GM18870 (cell line): ENCODE data around the gene EHHADH.
A peak's percentile ranks its signal among the peaks of the same experiment; 100 is the strongest.
"Not testable (repeated sequence)": the region's sequence is repeated elsewhere in the genome, so short reads cannot be mapped to it uniquely, and the experiment has no call there.

ENCODE experiments used
- ATAC-seq: cut with Tn5 transposase; IDR thresholded peaks from one replicate; pipeline ENCODE4 v1.9.1; 2021; ENCODE audit warnings: moderate library complexity; ENCODE audit not compliant: unreplicated experiment

The EHHADH gene

DNA sequence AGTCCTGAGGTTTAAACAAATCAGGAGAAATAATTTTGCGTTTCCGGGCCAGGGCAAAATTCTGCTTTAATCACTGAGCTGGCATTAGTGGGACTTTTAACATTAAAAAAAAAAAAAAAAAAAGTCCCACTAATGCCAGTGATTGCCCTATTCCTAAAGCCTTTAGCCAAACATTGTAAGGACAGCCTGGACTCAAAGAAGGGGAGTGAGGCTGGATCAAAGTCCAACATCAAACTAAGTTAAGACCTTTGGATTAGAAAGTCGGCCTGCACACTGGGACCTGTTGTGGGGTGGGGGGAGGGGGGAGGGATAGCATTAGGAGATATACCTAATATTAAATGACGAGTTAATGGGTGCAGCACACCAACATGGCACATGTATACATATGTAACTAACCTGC lies 716 bp downstream of the EHHADH start:
- not testable (repeated sequence) for ATAC-seq

DNA sequence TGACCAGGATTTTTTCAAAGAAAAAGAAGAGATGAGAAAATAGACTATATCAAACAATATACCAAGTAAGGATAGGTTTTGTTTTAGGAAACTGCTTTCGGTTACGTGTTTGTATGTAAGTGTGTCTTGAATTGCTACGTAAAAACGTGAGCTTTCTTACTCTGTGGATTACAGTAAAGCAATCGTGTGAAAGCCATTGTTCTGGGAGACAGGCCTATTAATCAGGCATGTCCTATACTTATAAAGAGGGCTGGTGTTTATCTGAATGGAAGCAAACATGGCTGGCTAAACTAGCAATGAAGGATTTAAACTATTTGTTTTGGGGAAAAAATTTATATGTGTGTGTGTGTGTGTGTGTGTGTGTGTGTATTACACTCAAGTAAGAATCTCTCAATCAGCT lies 2.6 kb downstream of the EHHADH start:
- ATAC-seq, result no peak

DNA sequence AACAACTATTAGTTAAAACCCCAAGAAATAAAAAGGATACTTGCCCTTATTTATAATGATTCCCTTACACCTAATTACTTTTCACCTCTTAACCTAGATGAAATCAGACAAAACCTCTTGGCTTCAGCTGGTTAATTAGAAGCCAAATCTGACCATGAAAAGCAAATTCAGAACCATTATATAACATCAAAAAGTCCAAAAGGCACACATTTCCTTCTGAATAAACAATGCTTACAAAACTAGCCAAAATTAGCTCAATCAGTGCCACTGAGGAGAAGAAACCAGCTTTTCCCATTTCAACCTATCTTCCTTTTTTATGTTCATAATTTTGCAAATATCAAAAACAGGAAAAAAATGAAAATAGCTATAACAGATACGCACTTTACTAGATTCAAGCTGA lies 3.2 kb downstream of the EHHADH start:
- ATAC-seq, result no peak

DNA sequence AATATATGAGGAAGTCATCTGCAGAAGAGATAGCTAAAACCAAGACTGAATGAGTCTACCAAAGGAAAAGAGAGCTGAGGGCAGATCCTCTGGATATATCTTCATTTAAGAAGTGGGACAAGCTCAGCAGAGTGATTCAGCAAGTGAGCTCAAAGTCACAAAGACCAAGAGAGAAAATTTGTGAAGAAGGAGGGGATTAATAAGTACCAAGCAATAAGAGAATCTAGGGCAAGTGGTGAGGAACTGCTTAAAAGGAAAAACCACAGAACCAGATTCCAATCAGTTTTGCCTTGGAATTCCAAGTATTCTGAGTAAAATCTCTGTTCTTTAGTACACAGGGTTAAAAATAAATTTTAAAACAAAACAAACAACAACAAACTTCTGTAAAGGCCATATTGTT lies 3.6 kb downstream of the EHHADH start:
- ATAC-seq, result no peak

DNA sequence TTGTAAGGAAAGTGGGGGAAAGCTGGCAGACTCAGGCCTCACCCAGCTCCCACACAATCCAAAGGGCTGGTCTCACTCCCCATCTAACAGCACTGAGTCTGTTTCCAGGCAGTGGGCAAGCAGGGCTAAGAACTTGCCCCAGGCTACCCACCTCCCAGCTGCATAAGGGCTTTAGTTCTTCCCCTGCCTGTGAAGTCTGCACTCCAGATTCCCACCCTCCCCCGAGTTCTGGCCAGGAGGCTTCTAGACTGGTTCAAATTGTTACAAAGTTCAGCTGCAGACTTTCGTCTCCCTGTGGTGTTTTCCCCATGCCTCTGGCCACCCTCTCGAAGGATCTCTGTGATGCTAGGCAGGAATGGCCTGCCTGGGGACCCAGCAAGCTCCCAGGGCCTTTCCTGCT lies 11.2 kb downstream of the EHHADH start:
- ATAC-seq, result no peak

DNA sequence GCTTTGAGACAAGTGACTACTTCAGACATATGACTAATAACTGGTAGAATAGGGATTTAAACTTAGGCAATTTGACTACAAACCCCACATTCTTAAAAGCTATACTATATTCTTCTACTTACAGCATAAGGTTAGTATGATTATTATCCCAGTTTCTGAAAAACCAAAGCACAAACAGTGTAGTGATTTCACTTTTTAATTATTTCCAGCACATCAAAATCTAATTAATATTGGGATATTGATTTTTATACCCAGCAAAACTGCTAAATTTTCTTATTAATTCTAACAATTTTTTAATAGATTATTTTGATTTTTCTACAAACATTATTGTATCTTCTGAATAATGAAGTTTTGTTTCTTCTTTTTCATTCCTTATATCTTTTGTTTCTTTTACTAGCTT lies 16.9 kb downstream of the EHHADH start:
- ATAC-seq, result no peak

DNA sequence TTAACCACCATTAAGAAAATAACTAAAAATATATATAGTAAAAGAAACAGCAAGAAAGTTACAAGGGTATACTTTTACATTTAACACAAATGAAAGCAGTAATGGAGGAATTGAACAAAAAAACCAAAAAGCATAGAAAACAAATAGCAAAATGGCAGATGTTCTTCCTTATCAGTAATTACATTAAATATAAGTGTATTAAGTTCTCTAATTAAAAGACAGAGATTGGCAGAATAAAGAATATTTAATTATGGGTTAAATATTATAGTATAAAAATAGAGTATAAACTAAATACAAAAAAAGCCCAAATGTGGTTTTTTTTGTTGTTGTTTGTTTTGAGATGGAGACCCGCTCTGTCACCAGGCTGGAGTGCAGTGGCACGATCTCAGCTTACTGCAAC lies 20.5 kb downstream of the EHHADH start:
- ATAC-seq, result no peak

DNA sequence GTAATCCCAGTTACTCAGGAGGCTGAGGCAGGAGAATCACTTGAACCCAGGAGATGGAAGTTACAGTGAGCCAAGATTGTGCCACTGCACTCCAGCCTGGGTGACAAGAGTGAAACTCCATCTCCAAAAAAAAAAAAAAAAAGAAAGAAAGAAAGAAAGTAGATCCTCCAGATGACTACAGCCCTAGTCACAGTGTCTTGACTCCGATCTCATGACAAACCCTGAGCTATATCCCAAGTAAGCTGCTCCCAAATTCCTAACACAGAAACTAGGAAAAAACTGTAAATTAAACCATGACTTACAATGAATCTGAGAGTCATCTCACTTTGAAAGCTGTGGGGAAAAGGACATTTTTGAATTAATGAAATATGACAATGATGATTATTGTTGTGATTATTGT lies 27.3 kb downstream of the EHHADH start:
- not testable (repeated sequence) for ATAC-seq

DNA sequence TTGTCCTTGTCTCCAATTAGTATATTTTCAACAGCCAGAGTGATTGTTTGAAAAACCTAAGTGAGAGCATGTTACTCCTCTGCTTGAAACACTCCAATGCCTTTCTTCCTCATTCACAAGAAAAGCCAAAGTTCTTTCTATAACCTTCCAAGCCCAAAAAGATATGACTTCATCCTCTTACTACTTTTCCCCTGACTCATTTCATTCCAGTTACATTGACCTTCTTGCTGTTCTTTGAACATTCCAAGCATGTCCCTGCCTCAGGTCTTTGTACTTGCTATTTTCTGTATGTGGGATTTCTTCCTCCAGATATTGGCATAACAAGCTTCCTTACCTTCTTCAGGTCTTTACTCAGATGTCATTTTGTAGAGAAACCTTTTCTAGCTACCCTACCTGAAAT lies 28.3 kb downstream of the EHHADH start:
- ATAC-seq, result no peak

DNA sequence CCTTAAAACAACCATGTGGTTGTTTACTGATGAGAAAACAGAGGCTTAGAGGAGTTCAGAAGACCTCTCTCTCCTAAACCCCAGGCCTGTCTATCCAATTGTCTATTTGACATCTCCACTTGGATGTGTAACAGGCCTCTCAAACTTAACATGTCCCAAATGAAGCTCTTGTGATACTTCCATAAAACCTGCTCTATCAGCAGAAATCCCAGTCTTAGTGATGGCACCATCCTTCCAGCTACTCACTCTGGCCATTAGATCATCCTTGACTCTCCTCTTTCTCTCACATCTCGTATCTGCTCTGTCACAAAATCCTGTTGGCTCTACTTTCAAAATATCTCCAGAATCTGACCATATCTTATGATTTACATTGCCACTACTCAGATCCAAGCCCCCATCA lies 28.8 kb downstream of the EHHADH start:
- ATAC-seq, result no peak

DNA sequence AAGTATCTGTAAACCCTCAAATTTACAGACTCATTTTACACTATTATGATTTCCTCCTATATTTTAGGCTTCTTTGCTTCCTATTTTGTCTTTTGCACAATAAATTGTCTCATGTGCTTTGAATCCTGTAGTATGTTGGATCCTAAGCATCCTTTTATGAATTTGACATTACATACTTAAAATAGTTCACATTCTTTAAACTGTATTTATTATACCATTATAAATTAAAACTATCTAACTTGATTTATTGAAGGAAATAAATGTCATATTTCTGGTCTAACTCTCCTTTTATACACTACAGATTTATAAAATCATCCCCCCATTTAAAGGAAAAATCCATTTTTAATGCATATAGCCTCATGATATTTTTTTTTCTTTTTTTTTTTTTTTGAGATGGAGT lies 32.6 kb downstream of the EHHADH start:
- ATAC-seq, result no peak

DNA sequence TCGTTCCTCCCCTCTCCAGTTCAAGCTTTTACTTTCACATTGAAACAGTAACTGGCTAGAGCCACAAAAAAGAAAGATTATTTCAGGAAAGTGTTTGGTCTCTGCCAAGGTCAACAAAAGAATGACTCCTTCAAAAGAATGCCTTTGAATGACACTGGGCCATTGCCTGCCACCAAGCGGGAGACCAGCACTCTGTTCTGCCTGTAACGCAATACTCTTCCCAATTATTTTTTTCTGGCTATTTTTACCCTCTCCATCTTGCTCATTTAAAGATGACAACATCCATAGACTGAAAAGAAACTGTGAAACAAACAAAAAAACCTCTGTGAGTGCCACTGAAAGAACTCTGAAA lies 37.3 kb downstream of the EHHADH start:
- ATAC-seq, result no peak

DNA sequence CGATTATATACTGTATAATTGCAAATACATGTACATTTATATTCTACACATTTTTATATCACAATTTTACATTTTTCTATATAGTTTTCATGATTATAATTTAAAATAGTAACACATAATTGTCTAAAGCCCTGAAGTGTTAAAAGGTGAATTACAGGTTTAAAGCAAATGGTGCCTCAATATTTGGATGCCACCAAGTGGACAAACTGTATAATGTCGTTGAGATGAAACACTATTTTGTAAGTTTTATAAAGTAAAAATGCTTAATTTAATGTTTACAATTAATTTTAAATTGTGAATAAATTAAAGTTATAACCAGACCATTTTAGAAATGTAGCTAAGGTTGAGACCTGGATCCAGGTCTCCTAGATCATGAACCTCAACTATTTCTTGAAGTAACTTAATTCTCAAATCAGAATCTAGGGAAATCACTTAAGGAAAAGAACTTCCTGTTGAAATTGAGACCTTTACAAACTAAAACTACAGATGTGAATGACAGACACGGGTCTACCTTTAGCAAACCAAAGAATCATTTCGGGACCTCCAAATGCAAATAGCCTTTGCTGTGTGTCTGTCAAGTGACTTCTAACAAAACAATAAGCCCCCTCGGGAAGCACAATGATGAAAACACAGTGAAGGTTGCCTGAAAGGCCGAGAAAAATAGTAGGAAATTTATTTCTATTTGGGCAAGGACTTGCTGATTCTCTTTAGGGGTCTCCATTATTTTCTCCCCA lies 37.8 kb downstream of the EHHADH start:
- ATAC-seq, result no peak

DNA sequence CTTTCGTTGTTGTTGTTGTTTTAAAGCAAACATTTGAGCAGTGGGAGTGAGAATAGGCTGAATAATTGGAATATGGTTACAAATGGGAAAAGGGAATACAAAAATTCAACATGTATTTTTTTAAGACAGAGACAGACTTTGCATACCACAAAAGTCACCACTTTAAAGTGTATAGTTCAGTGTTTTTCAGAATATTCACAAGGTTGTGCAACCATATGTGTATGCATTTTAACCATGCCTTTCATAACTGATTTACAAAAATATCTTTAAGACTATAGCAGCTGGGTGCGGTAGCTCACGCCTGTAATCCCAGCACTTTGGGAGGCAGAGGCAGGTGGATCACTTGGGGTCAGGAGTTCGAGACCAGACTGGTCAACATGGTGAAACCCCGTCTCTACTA lies 41.3 kb downstream of the EHHADH start:
- ATAC-seq, result no peak

DNA sequence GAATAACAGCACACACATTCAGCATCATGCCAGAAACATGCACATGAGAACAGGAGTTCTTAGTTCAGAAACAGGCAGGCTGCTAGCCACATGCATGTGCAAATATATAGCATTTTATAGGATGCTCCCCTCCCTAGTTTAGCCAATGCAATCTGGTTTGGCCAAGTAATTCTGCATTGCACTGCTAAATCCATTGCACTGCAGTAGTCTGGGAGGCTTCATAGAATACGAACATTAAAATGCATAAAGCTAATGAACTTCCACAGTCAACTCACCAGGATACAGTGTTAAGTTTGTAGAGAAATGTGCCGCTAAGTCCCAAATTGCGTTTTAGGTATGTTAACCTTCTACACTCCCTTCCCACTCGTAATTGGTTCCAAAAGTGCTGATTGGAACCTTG lies 41.8 kb downstream of the EHHADH start:
- no peak for ATAC-seq

DNA sequence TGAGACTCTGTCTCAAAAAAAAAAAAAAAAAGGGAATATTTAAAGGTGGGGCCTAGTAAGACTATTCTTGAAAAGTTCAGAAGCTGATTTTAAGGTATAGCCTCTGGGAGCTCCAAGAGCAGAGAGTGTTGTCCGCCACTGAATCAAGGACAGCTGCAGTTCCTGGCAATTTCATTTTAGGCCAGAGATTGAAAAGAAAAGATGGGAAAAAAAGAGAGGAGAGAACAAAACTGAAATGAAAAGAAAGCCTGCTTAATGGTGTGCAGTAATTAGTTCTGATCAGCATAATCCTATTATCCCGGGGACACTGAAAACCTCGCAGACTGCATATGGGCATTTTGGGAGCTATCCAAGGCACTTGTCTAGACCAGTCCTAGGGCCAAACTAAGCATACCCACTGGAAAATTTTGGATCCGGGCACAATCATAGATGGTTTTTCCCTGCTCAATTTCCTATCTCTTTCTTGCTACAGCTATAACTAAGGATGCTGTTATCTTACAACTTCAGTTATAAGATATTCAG lies 43.2 kb downstream of the EHHADH start:
- no peak for ATAC-seq

DNA sequence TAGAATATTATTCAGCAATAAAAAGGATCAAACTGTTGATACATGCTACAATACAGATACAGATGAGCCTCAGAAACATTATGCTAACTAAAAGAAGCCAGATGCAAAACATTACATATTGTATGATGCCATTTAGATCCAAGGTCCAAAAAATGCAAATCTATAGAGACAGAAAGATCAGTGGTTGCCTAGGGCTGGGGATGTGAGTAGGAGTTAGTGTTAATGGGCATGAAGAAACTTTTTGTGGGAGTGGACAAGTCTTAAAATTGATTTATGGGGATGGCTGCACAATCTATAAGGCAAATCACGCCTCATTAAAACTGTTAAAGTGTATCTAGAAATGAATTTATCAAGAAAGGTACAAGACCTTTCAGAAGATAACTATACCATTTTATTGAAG lies 45.0 kb downstream of the EHHADH start:
- no peak for ATAC-seq

DNA sequence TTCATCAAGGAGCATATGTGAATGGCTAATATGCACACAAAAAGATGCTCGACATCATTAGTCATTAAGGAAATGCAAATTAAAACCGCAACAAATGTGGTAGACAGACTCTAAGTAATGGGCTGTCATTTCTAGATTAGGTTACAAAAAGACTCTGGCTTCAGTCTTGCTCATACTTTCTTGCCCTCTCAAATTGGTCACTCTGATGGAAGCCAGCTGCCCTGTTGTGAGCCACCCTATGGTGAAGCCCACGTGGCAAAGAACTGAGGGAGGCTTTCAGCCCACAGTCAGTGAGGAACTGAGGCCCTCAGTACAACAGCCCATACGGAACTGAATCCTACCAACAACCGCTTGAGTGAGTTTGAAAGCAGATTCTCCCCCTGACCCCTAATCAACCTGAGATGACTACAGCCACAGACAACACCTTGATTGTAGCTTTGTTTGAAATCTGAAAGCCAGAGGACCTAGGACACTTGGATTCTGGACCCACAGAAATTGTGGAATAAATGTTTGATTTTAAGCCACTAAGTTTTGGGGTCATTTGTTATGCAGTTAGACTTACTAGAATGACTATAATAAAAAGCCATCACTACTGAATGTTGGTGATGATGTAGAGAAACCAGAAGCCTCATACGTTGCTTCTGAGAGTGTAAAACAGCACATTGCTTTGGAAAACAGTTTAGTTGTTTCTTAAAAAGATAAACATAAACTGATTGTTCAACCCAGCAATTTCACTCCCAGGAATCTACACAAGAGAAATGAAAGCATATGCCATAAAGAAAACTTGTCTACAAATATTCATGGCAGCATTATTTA lies 45.7 kb downstream of the EHHADH start:
- peak; percentile 90 for ATAC-seq

DNA sequence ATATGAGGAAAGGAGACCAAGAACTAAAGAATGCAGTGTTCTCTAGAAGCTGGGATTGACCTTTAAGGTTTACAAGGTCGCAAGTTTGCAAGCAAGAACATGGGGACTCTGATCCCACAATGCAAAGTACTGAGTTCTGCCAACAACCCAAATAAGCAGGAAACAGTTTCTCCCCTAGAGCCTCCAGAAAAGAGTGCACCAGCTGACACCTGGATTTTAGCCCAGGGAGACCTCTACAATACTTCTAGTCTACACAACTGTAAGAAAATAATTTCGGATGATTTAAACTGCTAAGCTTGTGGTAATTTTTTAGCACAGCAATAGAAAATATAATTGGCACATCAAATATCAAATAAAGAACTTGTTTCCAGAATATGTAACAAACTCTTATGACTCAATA lies 46.4 kb downstream of the EHHADH start:
- no peak for ATAC-seq

DNA sequence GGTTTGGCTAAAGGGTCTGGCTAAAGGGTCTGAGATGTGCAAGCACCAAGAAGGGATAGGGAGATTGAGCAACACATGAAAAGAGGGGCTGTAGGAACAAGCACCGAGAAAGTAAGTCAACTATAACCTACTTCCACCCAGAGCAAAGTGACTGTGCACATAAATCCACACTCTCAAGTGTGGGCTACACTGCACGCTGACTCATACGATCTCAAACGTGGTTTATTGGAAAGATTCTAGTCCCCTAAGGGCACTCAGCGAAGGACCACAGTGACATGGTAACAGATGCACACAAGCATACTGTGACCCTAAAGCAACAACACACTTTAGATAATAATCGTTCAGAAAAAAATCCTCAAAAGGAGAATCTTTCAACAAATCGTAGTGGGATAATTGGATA lies 48.0 kb downstream of the EHHADH start:
- ATAC-seq, result no peak

DNA sequence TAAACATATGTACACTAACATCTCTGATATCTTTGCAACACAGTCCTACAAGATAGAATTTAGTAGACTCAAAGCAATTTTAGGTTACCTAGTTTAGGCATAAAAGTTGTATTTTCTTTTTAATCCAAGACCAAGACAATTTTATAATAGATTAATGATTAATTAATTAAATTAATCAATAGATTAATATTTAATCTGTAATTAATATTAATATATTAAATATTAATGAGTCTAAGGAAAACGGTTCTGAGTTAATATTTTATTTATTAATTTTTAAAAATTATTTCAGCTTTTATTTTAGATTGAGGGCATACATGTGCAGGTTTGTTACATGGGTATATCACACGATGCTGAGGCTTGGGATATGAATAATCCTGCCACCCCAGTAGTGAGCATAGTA lies 49.0 kb downstream of the EHHADH start:
- ATAC-seq, result no peak

DNA sequence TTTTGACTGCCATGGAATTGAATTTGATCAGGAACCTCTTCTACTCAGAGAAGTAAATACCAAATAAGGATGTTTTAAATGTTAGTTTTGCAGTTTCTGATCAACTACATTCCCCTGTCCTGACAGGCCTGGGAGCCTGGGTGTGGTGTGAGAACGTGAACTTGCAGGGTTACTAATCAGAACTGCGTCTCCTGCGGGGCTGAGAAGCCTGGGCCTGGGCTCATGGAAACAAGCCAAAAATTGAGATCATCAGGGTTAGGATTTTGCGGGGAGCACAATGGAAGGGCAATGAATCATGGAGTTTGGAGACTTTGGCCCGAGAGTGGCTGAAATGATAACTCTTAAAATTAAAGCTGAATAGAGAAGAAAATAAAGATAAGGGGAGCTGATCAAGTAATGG lies 53.2 kb downstream of the EHHADH start:
- no peak for ATAC-seq
